Right renal pelvis (tissue), 4 donors: ENCODE data around the gene DENND1C. TPM values are rescaled to one million over a fixed set of nuclear protein-coding genes. Genes with fewer than 3 reads are reported as not detected.
"Not testable (repeated sequence)": the region's sequence is repeated elsewhere in the genome, so short reads cannot be mapped to it uniquely, and the experiment has no call there.

ENCODE experiments used
- DNase-seq, 4 donors: peaks; one replicate each; pipeline ENCODE4 v3.0.0-alpha.2; 2013; ENCODE audit warnings: low read depth in 4 of 4, low spot score in 3 of 4, missing footprints in 1 of 4
- polyA plus RNA-seq, 4 donors: library from polyadenylated mRNA; unstranded; fragments of 120-200 nt; gene quantifications; one replicate each; pipeline ENCODE4 v1.2.1, GENCODE V29; 2013; ENCODE audit not compliant: insufficient read length in 4 of 4

DENND1C gene
- polyA plus RNA-seq, 4 donors = 37.5 to 43.4 (median 39.3) TPM

DNA sequence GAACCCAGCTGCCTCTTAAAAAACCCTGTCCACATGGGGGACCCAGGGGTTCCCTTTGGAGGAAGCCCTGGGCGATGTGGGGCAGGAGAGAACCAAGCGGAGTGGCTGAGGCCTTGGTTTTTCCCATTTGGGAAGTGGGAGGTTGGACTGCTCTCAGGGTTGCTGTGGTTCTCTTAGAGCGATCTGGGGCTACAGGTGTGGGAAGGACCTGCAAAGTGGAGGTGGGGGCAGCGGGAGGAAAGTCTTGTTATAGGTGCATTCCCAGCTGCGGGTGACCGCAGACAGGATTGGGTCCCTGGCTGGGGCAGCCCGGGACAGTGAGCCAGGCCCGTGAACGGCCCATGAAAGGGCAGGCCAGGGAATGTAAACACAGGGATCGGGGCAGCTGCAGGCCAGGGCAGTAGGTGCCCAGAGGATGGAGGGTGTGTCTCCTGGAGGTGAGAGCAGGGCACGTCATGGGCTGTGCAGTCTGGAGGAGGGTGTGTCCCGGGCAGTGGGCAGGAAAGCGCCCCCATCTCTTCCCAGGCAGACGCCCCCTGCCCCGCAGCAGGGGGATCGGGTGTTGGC is 22.8 kb downstream of the DENND1C start:
- no peak for DNase-seq

DNA sequence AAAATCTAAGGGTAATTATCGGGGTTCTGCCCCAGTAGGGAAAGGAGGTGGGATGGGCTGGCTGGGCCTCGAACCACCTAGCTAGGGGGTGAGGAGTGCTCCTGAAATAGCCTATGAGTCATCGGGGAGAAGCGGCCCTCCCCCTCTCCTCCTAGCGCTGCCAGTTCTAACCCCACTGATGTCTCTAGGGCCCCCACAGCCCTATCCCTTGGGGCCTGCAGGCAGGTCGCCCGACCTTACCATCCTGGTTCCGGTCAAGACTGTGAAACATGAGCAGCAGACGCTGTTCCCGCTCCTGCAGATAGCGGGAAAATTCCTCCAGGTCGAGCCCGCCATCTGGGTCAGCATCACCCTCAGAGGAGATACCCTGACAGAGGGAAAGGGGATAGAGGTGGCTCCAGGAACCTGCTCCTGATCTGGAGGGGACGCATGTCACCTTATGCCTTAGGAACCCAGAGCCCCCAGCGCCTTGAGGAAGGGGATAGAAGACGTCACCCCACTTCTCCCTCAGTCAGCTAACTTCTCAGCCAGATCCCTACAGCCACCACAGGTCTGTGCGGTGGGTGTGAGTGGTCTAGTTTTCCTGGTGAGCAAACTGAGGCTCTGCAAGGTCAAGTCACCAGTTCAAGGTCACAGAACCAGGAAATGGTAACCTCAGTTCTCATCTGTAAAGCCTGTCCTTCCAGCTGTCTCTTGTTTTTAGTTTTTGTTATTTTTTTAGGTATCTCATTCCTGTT is 23.5 kb downstream of the DENND1C start:
- DNase-seq = no peak

DNA sequence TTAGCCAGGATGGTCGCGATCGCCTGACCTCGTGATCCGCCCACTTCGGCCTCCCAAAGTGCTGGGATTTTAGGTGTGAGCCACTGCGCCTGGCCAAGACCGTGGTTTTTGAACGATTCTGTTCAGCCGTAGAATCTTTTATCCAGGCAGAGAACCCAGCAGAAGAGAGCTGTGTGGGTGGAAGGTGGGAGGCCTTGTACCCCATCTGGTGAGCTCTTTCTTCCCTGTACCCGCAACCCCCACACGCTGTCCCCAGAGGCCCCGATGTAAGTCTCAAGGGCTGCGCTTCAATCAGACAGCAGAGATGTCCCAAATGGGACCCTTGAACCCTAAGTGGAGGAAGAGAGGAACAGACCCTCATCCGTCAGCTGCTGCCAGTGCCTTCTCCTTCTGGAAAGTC is 25.7 kb downstream of the DENND1C start:
- DNase-seq = no peak

DNA sequence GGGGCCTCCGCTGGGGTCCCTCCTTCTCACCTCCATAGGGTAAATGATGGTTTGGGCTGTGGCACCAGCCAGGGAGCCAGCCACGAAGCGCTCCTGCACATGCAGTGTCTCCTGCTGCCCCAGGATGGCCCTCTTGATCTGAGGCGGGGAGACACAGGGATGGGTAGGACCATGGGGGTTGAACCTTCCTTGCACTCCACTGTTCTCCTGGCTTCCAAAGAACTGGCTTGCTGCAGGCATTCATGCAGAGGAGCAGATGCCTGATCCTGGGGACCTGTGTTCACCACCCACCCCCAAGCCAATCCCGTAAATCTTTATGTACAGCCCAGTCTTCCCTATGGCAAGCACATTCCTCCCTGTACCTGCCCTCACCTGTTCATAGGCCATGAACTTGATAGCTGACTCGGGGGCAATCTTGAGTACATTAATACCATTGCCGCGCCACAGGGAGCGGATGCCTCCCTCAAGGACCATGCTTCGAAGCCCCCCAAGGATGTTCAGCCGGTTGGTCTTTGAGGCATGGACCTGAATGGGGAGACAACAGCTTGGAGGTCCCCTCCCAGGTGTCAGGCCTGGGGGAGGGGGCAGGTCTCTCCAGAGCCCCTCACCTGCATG is 27.5 kb downstream of the DENND1C start:
- no peak for DNase-seq

DNA sequence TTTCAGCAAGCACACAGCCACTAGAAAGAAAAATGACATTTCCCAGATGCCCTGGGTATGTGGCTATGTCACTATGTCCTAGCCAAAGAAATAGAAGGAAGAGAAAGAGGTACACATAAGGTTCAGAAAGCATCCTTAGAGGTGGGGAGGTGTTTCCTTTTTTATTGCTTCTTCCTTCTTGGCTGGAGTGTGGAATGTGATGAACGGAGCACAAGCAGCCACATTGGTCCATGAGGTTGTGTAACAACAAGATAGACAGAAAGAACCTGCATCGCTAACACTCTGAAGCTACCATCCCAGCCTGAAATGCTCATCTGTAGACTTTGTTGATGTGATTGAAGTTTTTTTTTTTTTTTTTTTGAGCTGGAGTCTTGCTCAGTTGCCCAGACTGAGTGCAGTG is 28.7 kb downstream of the DENND1C start:
- DNase-seq = no peak

GRCh38 chr19:6452223-6452614 is 29.4 kb downstream of the DENND1C start:
- DNase-seq = no peak

GRCh38 chr19:6451583-6452222 is 29.9 kb downstream of the DENND1C start:
- no peak for DNase-seq

GRCh38 chr19:6450166-6450565 is 31.4 kb downstream of the DENND1C start:
- no peak for DNase-seq

- DNase-seq = no peak
Observed at GRCh38 chr19:6448045-6448444, 33.5 kb downstream of the DENND1C start.

GRCh38 chr19:6446452-6446851 is 35.1 kb downstream of the DENND1C start:
- DNase-seq = no peak

- DNase-seq = no peak
Observed at GRCh38 chr19:6443986-6444385, 37.6 kb downstream of the DENND1C start.

DNA sequence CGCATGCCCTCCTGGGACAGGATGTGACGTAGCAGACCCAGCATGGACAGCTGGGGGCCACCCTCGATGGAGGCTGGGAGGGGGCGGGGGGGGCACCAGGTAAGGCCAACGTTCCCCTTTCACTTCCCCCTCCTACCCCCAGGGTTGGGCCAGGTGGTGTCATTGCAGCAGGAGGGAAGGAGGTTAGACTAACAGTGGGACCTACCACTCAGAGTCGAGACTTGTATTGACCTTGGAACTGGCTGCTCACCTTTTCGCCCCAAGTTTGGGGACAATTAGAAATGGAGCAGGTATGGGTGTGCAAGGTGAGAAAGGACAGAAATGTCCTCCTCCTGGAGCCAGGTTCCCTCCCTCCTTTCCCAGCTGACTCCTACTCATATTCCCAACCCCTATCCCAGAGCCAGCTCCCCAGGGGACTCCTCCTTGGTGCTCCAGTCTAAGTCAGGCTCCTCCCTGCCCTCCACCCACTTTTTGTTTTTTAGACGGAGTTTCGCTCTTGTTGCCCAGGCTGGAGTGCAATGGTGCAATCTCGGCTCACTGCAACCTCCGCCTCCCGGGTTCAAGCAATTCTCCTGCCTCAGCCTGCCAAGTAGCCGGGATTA is 39.4 kb downstream of the DENND1C start:
- DNase-seq = no peak

GRCh38 chr19:6440905-6441304 is 40.7 kb downstream of the DENND1C start:
- DNase-seq = no peak

- no peak for DNase-seq
Observed at GRCh38 chr19:6439743-6440142, 41.8 kb downstream of the DENND1C start.

GRCh38 chr19:6433663-6434062 is 47.9 kb downstream of the DENND1C start, which contains the start of gene SLC25A41:
Gene SLC25A41, minus strand, starts transcription at chr19:6433763. Its CDS starts 70 bp downstream, at chr19:6433693.
- DNase-seq = no peak

DNA sequence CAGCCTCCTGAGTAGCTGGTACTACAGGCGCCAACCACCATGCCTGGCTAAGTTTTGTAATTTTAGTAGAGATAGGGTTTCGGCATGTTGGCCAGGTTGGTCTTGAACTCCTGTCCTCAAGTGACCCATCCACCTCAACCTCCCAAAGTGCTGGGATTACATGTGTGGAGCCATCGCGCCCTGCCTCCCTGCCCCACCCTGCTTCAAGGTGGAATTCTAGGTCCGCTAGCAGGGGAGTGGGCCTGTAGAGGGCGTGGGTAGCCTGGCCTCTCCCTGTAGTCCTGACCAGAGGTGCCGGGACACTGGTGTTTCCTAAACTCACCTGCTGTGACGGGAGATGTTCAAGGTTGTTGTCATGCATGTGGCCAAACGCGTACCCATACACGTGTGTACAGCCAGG is 48.4 kb downstream of the DENND1C start:
- DNase-seq = no peak

GRCh38 chr19:6431891-6432290 is 49.7 kb downstream of the DENND1C start:
- no peak for DNase-seq

- no peak for DNase-seq
Observed at GRCh38 chr19:6429419-6430221, 52.0 kb downstream of the DENND1C start.

DNA sequence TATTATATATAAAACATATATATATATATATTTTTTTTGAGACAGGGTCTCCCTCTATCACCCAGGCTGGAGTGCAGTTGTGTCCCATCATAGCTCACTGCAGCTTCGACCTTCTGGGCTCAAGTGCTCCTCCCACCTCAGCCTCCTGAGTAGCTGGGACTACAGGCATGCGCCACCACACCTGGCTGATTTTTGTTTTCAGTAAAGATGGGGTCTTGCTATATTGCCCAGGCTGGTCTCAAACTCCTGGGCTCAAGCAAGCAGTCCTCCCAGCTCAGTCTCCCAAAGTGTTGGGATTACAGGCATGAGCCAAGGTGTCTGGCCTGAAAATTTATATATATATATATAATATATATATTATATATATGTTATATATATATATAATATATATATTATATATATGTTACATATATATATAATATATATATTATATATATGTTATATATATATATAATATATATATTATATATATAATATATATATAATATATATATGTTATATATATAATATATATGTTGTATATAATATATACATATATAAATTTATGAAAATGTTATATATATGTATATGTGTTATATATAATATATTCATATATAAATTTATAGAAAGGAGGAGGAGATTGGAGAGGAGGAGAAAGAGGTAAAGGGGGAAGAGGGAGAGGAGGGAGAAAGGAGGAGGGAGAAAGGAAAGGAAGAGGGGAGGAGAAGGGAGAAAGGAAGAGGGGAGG is 52.7 kb downstream of the DENND1C start:
- DNase-seq = not testable (repeated sequence)

GRCh38 chr19:6427131-6427530 is 54.5 kb downstream of the DENND1C start:
- no peak for DNase-seq
